ENCODE measurements around the gene SRPK2.

- no peak for TF ChIP-seq SIN3A (conservative IDR thresholded peaks at IDR 0.05 in 1 of 2, IDR thresholded peaks at IDR 0.05 in 1 of 2; ENCODE audit: low read depth in 1 of 2, low read length in 2 of 2)
- TF ChIP-seq TBP (IDR thresholded peaks at IDR 0.05; ENCODE audit: low read depth, low read length), result no peak
Observed at GRCh38 chr7:105153531-105153930, 235.2 kb downstream of the SRPK2 start.
